Tibial nerve (tissue), 4 donors: ENCODE data around the gene TNMD. TPM values are rescaled to one million over a fixed set of nuclear protein-coding genes. Genes with fewer than 3 reads are reported as not detected.
"Not testable (repeated sequence)": the region's sequence is repeated elsewhere in the genome, so short reads cannot be mapped to it uniquely, and the experiment has no call there.

Experiments used
- DNase-seq, 2 donors: peaks; one replicate each; pipeline ENCODE4 v3.0.0-alpha.2; 2019; ENCODE audit warnings: low spot score in 2 of 2
- H3K27ac ChIP-seq, 4 donors: fragments of 200-600 bp; sonication (generic) in 3 of 4; one replicate each; pipeline ENCODE4 v1.5.1; 2017 to 2019; ENCODE audit warnings: mild to moderate bottlenecking in 1 of 4
- H3K27me3 ChIP-seq, 2 donors: fragments of 200-600 bp; sonication (generic) in 1 of 2; one replicate each; pipeline versions ENCODE4 v1.5.1 to v1.6.0; 2017 to 2019
- H3K36me3 ChIP-seq, 3 donors: fragments of 200-600 bp; sonication (generic); one replicate each; pipeline ENCODE4 v1.5.1; 2018 to 2019
- H3K4me1 ChIP-seq, 4 donors: fragments of 200-600 bp; sonication (generic) in 3 of 4; one replicate each; pipeline ENCODE4 v1.5.1; 2017 to 2019
- H3K4me3 ChIP-seq, 4 donors: fragments of 200-600 bp; sonication (generic) in 3 of 4; one replicate each; pipeline ENCODE4 v1.5.1; 2017 to 2019; ENCODE audit warnings: mild to moderate bottlenecking in 1 of 4, moderate library complexity in 1 of 4
- H3K9me3 ChIP-seq, 4 donors: fragments of 200-600 bp; sonication (generic) in 3 of 4; one replicate each; pipeline ENCODE4 v1.5.1; 2017 to 2019
- EP300 ChIP-seq, 2 donors: sonication (generic); formaldehyde crosslinking; IDR thresholded peaks; one replicate each; pipeline ENCODE4 v1.6.1; 2017; ENCODE audit warnings: antibody characterized with exemption in 2 of 2, mild to moderate bottlenecking in 1 of 2
- POLR2A ChIP-seq, 2 donors: fragments of 450-650 bp; IDR thresholded peaks; one replicate each; pipeline ENCODE4 v1.6.1; 2017; ENCODE audit warnings: antibody characterized with exemption in 2 of 2, mild to moderate bottlenecking in 2 of 2, moderate library complexity in 2 of 2
- WGBS, 2 donors: methylation state at CpG; one replicate each; pipeline ENCODE4 v1.1.5; 2018; 5-methylcytosine and 5-hydroxymethylcytosine counted together
- total RNA-seq, 4 donors: library from RNA; depleted of rRNA; stranded (reverse); fragments of >200 nt; gene quantifications; one replicate each; pipeline ENCODE4 v1.1.0, GENCODE V29; 2016
- TF ChIP-seq, protein P1 (sequence below), 5 experiments: fragments of 200-600 bp in 3 of 5; fragments of 450-650 bp in 2 of 5; sonication (generic) in 3 of 5; IDR thresholded peaks; one replicate each; pipeline ENCODE4 v1.5.1; 2016 to 2019; ENCODE audit warnings: antibody characterized with exemption in 5 of 5, mild to moderate bottlenecking in 3 of 5, moderate library complexity in 2 of 5

The TNMD gene
- total RNA-seq: 1 to 10 TPM in 1 of 4 donors, not detected in 3; 1.8 TPM

DNA sequence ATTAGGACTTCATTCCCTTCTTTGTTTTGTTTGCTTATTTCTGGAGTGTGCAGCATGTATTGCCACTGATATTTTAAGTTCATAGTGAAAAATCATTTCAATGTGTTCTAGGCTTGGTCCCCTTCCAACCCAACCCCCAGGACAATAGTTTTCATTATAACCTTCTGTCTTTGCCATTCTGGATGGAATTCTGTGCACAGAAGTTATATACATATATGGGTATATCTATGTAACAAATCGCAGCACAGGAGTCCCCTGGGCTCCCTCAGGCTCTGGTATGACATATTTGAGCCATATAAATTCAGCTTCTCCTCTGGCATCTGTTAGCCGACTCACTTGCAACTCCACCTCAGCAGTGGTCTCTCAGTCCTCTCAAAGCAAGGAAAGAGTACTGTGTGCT is at the start of gene TNMD:
TNMD (plus strand) TSS at position 326 of the 400 bp plus-strand sequence. CDS start 83 bp downstream, outside the sequence.
- Histone ChIP-seq H3K4me3 (no peak within 1 kb of the TSS), H3K4me1 (no peaks in the 10 kb centered on the region), H3K27ac (no peak within 1 kb of the TSS), H3K9me3 (no peaks in the 10 kb centered on the region), H3K27me3 (peaks cover 0 to 46% of the 10 kb centered on the region in 2 donors), H3K36me3 (no peaks in the 10 kb centered on the region)
- TF ChIP-seq, protein P1, sequence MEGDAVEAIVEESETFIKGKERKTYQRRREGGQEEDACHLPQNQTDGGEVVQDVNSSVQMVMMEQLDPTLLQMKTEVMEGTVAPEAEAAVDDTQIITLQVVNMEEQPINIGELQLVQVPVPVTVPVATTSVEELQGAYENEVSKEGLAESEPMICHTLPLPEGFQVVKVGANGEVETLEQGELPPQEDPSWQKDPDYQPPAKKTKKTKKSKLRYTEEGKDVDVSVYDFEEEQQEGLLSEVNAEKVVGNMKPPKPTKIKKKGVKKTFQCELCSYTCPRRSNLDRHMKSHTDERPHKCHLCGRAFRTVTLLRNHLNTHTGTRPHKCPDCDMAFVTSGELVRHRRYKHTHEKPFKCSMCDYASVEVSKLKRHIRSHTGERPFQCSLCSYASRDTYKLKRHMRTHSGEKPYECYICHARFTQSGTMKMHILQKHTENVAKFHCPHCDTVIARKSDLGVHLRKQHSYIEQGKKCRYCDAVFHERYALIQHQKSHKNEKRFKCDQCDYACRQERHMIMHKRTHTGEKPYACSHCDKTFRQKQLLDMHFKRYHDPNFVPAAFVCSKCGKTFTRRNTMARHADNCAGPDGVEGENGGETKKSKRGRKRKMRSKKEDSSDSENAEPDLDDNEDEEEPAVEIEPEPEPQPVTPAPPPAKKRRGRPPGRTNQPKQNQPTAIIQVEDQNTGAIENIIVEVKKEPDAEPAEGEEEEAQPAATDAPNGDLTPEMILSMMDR (IDR thresholded peaks at IDR 0.05): no peak
- TF ChIP-seq POLR2A (IDR thresholded peaks at IDR 0.05) (no peak), EP300 (IDR thresholded peaks at IDR 0.05) (no peak)
- DNase-seq: no peak
- WGBS, 2 donors: 38% methylated on average over 2 of the region's 2 CpGs

DNA sequence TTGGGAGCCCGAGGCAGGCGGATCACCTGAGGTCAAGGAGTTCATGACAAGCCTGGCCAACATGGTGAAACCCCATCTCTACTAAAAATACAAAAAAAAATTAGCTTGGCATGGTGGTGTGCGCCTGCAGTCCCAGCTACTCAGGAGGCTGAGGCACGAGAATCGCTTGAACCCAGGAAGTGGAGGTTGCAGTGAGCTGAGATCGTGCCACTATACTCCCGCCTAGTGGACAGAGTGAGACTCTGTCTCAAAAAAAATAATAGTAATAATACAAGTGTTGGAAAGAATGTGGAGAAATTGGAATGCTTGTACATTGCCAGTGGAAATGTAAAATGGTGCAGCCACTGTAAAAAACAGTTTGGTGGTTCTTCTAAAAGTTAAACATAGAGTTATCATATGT is 19.2 kb upstream of the TNMD start:
- not testable (repeated sequence) for H3K9me3 ChIP-seq, H3K36me3 ChIP-seq, H3K4me1 ChIP-seq, H3K27ac ChIP-seq, DNase-seq, H3K4me3 ChIP-seq
- WGBS, 2 donors: 70 to 84% methylated on average over 7 of the region's 7 CpGs
- peaks cover 0 to 10% of the 10 kb centered on the region in 2 donors for H3K27me3 ChIP-seq
- TF ChIP-seq, protein P1 (IDR thresholded peaks at IDR 0.05): peak in 1 of 5 experiments; percentile 15

DNA sequence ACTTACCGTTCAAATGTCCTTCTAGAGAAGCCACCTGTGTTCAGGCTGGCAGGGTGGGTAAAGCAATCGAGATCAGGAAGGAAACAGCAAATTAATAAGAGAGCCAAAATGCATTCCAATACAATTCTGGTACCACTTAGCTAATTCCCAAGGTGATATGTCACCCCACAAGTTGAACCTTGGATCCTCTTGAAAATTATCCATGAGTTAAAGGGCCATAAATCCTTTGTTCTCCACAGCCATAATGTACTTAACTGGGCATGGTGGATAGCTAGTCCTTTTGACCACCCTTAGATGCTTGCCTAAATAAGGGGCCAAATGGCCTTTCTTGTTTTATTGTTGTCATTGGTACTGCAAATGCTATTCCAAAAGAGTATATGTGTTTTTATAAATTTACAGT is 2.0 kb downstream of the TNMD start:
- H3K27me3 ChIP-seq: peaks cover 0 to 38% of the 10 kb centered on the region in 2 donors
- 37 to 48% methylated on average over 2 of the region's 2 CpGs for WGBS, 2 donors
- H3K9me3 ChIP-seq: no peaks in the 10 kb centered on the region

DNA sequence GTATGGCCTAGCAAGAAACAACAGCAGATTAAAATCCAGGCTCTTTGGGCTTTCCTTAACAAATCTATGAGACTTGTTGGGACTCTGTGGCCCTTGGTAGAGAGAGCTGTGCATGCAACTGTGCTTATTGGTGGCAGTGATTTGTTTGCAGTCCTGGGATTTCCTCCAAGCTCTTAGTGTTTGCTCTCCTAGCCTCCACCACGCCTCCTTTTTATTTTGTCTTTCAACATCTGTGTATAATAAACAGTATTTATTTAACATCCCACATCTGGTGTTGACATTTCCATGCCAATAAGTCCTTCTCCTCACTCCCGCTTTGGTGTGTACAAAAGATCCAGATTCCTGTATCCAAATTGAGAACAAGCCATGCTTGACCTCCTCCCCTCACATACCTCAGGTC is 3.1 kb downstream of the TNMD start:
- 49 to 75% methylated on average over 2 of the region's 2 CpGs for whole genome bisulfite sequencing, 2 donors
- no peaks in the 10 kb centered on the region for H3K36me3 ChIP-seq
- no peaks in the 10 kb centered on the region for H3K4me1 ChIP-seq
- no peak overlapping the region for H3K4me3 ChIP-seq
- H3K27me3 ChIP-seq: peaks cover 0 to 31% of the 10 kb centered on the region in 2 donors
- H3K27ac ChIP-seq: no peak overlapping the region
- no peak for TF ChIP-seq EP300 (IDR thresholded peaks at IDR 0.05)
- TF ChIP-seq POLR2A (IDR thresholded peaks at IDR 0.05): no peak
- TF ChIP-seq, protein P1 (IDR thresholded peaks at IDR 0.05): no peak
- H3K9me3 ChIP-seq: no peaks in the 10 kb centered on the region
- DNase-seq: no peak

More for the DNA sequence above, 2.0 kb downstream of the TNMD start:
- Histone ChIP-seq H3K36me3 (no peaks in the 10 kb centered on the region), H3K4me3 (no peak overlapping the region), H3K4me1 (no peaks in the 10 kb centered on the region), H3K27ac (no peak overlapping the region)
- DNase-seq: no peak
- no peak for TF ChIP-seq EP300 (IDR thresholded peaks at IDR 0.05)
- TF ChIP-seq, protein P1 (IDR thresholded peaks at IDR 0.05): no peak
- TF ChIP-seq POLR2A (IDR thresholded peaks at IDR 0.05): no peak

DNA sequence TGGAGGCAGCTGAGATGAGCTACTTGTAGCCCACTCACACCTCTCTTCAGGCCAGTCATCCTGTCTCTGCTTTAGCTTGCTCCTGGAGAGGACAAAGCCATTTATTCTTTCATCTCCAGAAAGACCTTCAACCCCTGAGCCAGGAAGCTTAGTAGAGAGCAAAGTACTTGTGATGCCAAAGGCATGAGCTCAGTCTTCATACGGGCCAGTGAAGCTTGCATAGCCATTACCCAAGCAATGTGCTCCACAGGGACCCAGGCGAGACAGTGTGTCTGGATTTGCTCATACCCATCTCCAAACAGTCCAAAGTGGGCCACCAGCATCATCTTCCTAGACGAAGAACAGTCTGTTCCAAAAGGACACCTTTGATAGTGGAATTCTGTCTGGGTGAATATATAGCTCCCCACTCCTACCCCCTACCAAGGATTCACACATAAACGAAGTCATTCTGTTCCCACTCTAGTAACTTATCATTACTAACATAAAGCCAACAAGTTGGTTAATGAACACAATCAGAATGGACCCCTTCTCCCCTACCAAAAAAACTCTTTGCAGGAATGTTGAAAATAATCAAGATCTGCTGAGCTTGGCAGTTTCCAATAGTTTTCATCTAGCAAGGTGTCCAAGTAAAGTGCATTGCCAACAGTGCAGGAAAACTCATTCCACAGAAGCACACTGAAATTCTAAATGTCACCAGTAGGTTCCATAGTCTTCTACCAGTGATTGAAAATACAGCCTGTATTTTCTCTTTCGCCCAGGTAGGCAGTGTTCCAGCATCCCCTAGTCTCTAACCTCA is 6.7 kb downstream of the TNMD start:
- no peaks in the 10 kb centered on the region for H3K9me3 ChIP-seq
- TF ChIP-seq POLR2A (IDR thresholded peaks at IDR 0.05) (no peak), EP300 (IDR thresholded peaks at IDR 0.05) (no peak)
- TF ChIP-seq, protein P1 (IDR thresholded peaks at IDR 0.05): no peak
- 60 to 87% methylated on average over 3 to 5 of the region's 5 CpGs for WGBS, 2 donors
- H3K27ac ChIP-seq: no peak overlapping the region
- H3K4me1 ChIP-seq: peaks cover 0 to 6% (median 0%) of the 10 kb centered on the region in 4 donors
- no peak overlapping the region for H3K4me3 ChIP-seq
- H3K27me3 ChIP-seq: peaks cover 0 to 26% of the 10 kb centered on the region in 2 donors
- peak in 1 of 2 donors; percentile 5 for DNase-seq
- no peaks in the 10 kb centered on the region for H3K36me3 ChIP-seq
